ENCODE data around the gene GNAL. TPM values are rescaled to one million over a fixed set of nuclear protein-coding genes. Genes with fewer than 3 reads are reported as not detected.
"Not testable (repeated sequence)": the region's sequence is repeated elsewhere in the genome, so short reads cannot be mapped to it uniquely, and the experiment has no call there.

The GNAL gene
- total RNA-seq, 2 experiments from 2014 or later = 0.04 to 0.27 TPM

DNA sequence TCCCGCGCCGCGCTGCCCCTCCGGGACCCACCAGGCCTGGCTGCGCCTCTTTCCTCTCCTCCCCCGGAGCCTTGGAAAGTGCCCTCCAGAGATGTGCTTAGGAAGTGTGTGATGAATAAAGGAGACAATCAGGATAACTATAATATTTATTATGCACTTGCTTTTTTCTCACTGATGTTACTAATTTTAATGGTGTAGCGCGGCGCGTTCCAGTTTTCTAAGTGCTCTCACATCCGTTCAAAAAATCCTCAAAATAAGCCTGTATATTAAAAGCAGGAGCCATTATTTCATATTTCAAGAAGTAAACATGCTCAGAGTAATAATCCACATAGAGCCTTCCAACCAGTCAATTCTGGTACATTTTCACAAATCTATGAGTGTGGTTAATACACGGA, 220.0 kb downstream of the GNAL start:
- ChIA-PET CTCF (no interaction called here), POLR2A (no interaction called here)
- H3K36me3 Mint-ChIP-seq (ENCODE audit: low read depth) = peaks cover 14% of the 10 kb centered on the region
- no peaks in the 10 kb centered on the region for H3K27me3 Mint-ChIP-seq
- H3K9me3 Mint-ChIP-seq = no peaks in the 10 kb centered on the region
- DNase-seq = no peak
- peaks cover 27% of the 10 kb centered on the region for H3K4me1 Mint-ChIP-seq
- H3K4me3 Mint-ChIP-seq = peak overlapping the region; percentile 85
- peak overlapping the region; percentile 96 for H3K27ac Mint-ChIP-seq

DNA sequence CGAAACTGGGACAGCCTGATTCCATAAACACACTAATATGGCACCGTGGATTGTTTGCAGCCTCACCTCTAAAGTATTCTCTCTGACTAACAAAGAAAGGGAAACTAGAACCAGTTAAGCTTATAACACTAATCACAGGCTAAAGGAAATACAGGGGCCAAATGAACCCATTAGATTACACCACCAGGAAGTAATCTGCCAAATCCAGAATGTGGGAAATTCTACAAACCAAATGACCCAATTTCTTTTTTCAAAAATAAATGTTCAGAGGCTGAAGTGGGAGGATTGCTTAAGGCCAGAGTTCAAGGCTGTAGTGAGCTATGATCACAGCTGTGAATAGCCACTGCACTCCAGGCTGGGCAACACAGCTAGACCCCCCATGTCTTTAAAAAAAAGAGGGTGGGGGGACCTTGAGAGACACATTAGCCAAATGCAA, 220.5 kb downstream of the GNAL start:
- ChIA-PET CTCF (no interaction called here), POLR2A (no interaction called here)
- peaks cover 14% of the 10 kb centered on the region for H3K36me3 Mint-ChIP-seq (ENCODE audit: low read depth)
- no peaks in the 10 kb centered on the region for H3K27me3 Mint-ChIP-seq
- peak overlapping the region; percentile 85 for H3K4me3 Mint-ChIP-seq
- peak overlapping the region; percentile 96 for H3K27ac Mint-ChIP-seq
- peaks cover 27% of the 10 kb centered on the region for H3K4me1 Mint-ChIP-seq
- H3K9me3 Mint-ChIP-seq = no peaks in the 10 kb centered on the region
- DNase-seq = no peak

DNA sequence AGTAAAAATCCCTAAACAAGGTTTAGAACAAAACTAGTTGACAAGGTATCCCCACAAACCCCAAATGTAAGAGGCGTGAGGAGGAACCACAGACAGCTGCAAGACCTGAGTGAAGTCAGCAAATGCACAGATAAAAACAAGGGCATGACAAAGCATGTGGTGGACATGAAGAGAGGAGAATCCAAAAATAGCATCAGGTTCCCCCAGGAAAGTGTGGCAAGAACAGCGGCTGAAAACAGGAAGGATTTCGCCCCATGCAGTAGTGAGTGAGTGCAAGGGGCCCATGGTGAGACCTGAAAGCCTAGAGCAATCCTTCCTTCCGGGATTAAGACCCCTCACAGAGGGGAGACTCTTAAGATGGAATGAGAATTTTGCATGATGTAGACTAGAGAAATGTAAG, 227.8 kb downstream of the GNAL start:
- POLR2A ChIA-PET; H3K27me3 Mint-ChIP-seq; H3K36me3 Mint-ChIP-seq (ENCODE audit: low read depth); CTCF ChIA-PET; H3K4me3 Mint-ChIP-seq; H3K27ac Mint-ChIP-seq; H3K9me3 Mint-ChIP-seq; DNase-seq: not testable (repeated sequence)
- peaks cover 14% of the 10 kb centered on the region for H3K4me1 Mint-ChIP-seq

DNA sequence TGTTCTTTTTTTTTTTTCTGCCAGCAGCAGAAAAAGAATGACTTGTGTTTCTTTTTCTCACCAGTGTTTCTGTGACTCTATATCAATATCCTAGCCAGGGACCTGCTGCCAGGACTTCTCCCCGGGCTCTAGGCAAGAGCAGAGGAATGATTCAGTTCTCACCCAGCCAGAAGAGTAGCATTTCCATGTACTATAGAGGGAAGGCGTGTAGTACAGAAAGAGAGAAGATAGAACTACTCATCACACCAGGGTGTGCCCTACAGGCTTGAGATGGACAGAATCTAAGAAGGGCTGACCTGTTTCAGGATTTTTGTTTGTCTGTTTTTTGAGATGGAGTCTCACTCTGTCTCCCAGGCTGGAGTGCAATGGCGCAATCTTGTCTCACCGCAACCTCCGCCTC, 230.5 kb downstream of the GNAL start:
- CTCF ChIA-PET; H3K27me3 Mint-ChIP-seq; H3K4me3 Mint-ChIP-seq; POLR2A ChIA-PET; H3K36me3 Mint-ChIP-seq (ENCODE audit: low read depth); DNase-seq; H3K27ac Mint-ChIP-seq; H3K9me3 Mint-ChIP-seq: not testable (repeated sequence)
- peaks cover 16% of the 10 kb centered on the region for H3K4me1 Mint-ChIP-seq

DNA sequence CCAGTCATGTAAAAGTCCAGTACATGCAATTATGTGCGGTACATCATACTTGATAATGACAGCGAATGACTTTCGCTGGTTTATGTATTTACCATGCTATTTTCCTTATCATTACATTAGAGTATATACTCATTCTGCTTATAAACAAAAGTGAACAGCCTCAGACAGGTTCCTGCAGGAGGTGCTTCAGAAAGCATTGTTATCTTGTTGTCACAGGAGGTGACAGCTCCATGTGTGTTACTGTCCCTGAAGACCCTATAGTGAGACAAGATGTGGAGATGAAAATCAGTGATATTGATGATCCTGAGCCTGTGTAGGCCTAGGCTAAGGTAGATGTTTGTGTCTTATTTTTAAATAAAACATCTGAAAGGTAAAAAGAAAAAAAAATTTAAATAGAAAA, 234.4 kb downstream of the GNAL start:
- peaks cover 4% of the 10 kb centered on the region for H3K4me1 Mint-ChIP-seq
- DNase-seq = no peak
- POLR2A ChIA-PET = interaction anchor here (0.7 kb wide), 1 partner anchor 17 kb away, joined by 3 read pairs; no protein-coding TSS in a partner anchor
- CTCF ChIA-PET = interaction anchor here (0.9 to 1.5 kb wide), 2 partner anchors 11 to 28 kb away, joined by 3 to 5 read pairs; no protein-coding TSS in a partner anchor
- no peaks in the 10 kb centered on the region for H3K36me3 Mint-ChIP-seq (ENCODE audit: low read depth)
- no peaks in the 10 kb centered on the region for H3K9me3 Mint-ChIP-seq
- H3K4me3 Mint-ChIP-seq = no peak overlapping the region
- H3K27ac Mint-ChIP-seq = no peak overlapping the region
- no peaks in the 10 kb centered on the region for H3K27me3 Mint-ChIP-seq

DNA sequence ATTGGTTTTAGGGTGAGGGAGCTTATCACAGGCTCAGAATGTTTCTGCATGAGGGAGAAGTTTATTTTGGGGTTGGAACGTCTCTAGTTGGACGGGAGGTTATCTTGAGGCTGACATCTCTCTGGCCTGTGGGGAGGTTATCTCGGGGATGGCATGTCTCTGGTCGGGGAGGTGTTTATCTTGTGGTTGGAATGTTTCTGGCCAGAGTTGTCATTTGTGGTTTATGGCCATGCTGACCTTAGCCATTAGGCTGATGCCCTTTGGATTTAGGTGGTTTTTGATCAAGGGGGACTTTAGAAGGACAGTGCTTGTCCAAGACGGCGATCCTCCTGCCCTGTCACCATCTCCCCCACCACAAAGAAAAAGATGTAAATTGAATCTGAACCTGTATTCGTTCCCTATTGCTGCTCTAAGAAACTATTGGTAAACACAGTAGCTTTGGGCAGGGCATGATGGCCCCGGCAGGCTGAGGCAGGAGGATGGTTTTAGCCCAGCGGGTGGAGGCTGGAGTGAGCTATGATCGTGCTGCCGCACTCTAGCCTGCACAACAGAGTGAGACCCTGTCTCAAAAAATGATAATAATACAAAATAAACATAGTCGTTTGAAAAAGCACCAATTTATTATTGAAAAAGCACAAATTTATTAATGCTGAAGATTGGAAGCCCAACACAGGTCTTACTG, 236.9 kb downstream of the GNAL start:
- H3K27ac Mint-ChIP-seq = no peak overlapping the region
- no peaks in the 10 kb centered on the region for H3K36me3 Mint-ChIP-seq (ENCODE audit: low read depth)
- peaks cover 4% of the 10 kb centered on the region for H3K4me1 Mint-ChIP-seq
- DNase-seq = no peak
- no peak overlapping the region for H3K4me3 Mint-ChIP-seq
- no peaks in the 10 kb centered on the region for H3K27me3 Mint-ChIP-seq
- ChIA-PET CTCF (interaction anchor here (1.4 to 4.9 kb wide), 3 partner anchors 10 to 67 kb away, joined by 4 to 26 read pairs (median 5); no protein-coding TSS in a partner anchor), POLR2A (no interaction called here)
- no peaks in the 10 kb centered on the region for H3K9me3 Mint-ChIP-seq

DNA sequence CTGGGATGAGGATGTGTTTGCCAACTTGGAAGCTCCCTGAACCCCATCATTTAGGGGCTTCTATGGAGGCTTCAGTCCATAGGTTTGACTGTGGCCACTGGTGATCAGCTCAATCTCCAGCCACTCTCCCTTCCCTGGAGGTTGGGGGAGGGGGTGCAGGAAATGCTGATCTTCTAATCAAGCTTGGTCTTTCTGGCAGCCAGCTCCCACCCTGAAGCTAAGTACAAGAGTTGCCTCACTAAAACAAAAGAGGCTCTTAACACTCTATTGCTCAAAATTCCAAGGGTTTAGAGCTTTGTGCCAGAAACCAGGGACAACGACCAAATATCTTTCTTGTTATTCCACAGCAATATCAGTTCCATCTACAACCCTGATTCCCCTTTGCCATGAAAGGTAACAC, 238.4 kb downstream of the GNAL start:
- ChIA-PET POLR2A (no interaction called here), CTCF (interaction anchor here (0.6 to 4.9 kb wide), 6 partner anchors 8 to 163 kb away, joined by 3 to 26 read pairs (median 3); no protein-coding TSS in a partner anchor)
- no peak for DNase-seq
- no peak overlapping the region for H3K4me3 Mint-ChIP-seq
- no peaks in the 10 kb centered on the region for H3K36me3 Mint-ChIP-seq (ENCODE audit: low read depth)
- H3K4me1 Mint-ChIP-seq = peaks cover 2% of the 10 kb centered on the region
- peaks cover 3% of the 10 kb centered on the region for H3K27me3 Mint-ChIP-seq
- no peaks in the 10 kb centered on the region for H3K9me3 Mint-ChIP-seq
- H3K27ac Mint-ChIP-seq = no peak overlapping the region

DNA sequence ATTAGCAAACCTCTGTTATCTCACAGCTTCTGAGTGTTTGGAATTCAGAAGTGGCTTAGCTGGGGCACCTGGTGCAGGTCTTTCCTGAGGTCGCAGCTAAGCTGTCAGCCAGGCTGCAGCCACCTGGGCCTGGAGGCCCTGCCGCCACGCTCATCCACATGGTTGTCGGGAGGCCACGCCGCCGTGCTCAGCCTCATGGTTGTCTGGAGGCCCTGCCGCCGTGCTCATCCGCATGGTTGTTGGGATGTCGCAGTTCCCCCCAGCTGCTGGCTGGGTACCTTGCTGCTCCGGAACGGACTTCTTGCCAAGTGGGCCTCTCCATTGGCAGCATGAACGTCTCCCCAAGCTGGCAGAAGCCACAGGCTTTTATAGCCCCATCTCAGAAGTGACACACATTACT, 243.3 kb downstream of the GNAL start:
- CTCF ChIA-PET = interaction anchor here (0.8 to 1.5 kb wide), 3 partner anchors 56 to 68 kb away, joined by 3 to 8 read pairs (median 4); no protein-coding TSS in a partner anchor
- POLR2A ChIA-PET = no interaction called here
- Mint-ChIP-seq H3K27me3 (peaks cover 5% of the 10 kb centered on the region), H3K4me1 (no peaks in the 10 kb centered on the region), H3K36me3 (ENCODE audit: low read depth) (no peaks in the 10 kb centered on the region), H3K9me3 (no peaks in the 10 kb centered on the region), H3K27ac (no peak overlapping the region), H3K4me3 (no peak overlapping the region)
- DNase-seq = no peak

Small RNA genes within 50 kb of the gene (microRNA-seq; reads per million reads assigned to microRNA genes)
- gene MIR7153 (ENCODE audit: borderline microRNAs expressed, borderline replicate concordance) = not detected

Other genes with a start within 250 kb of the GNAL start
- not detected for gene SLC35G4, start 79.7 kb upstream of the GNAL start, total RNA-seq
- gene CHMP1B, start 162.1 kb downstream of the GNAL start, total RNA-seq = 10 to 100 TPM; 24.3 to 26.8 TPM
- 10 to 100 TPM; 60.7 to 64.0 TPM for gene MPPE1, start 219.1 kb downstream of the GNAL start, total RNA-seq

Measured in activated CD4-positive, alpha-beta T cell treated with anti-CD3 and anti-CD28 coated beads, Interleukin-2, amount 10 ng/mL, durations not matched to agents 7 days and 5 days (primary cell).